SJSA1 (cell line): ENCODE data around the gene MRGPRX3. TPM values are rescaled to one million over a fixed set of nuclear protein-coding genes. Genes with fewer than 3 reads are reported as not detected.
"Not testable (repeated sequence)": the region's sequence is repeated elsewhere in the genome, so short reads cannot be mapped to it uniquely, and the experiment has no call there.

Source experiments
- DNase-seq, 2 experiments: peaks; one replicate each; pipeline ENCODE4 v3.0.0-alpha.2; 2015 to 2020; ENCODE audit warnings: low spot score in 2 of 2, low read depth in 1 of 2
- H3K27ac ChIP-seq: fragments of 250-450 bp; sonication (Bioruptor Pico); 2 replicates; pipeline ENCODE4 v1.5.1; 2020; ENCODE audit warnings: mild to moderate bottlenecking, moderate library complexity
- H3K27me3 ChIP-seq: fragments of 250-450 bp; sonication (Bioruptor Pico); replicated peaks from 2 replicates; pipeline ENCODE4 v1.5.1; 2020; ENCODE audit warnings: mild to moderate bottlenecking, moderate library complexity
- H3K36me3 ChIP-seq: fragments of 250-450 bp; sonication (Bioruptor Pico); 2 replicates; pipeline ENCODE4 v1.5.1; 2020; ENCODE audit warnings: mild to moderate bottlenecking
- H3K4me1 ChIP-seq: fragments of 250-450 bp; sonication (Bioruptor Pico); replicated peaks from 2 replicates; pipeline ENCODE4 v1.6.1; 2021; ENCODE audit warnings: mild to moderate bottlenecking
- H3K4me3 ChIP-seq: fragments of 250-450 bp; sonication (Bioruptor Pico); 2 replicates; pipeline ENCODE4 v1.5.1; 2020; ENCODE audit warnings: mild to moderate bottlenecking
- H3K9me3 ChIP-seq: fragments of 250-450 bp; sonication (Bioruptor Pico); replicated peaks from 2 replicates; pipeline ENCODE4 v1.5.1; 2020; ENCODE audit warnings: mild to moderate bottlenecking
- total RNA-seq: library from RNA; depleted of rRNA; stranded (reverse); fragments of >200 nt; shearing (Covaris generic); gene quantifications from 2 replicates; pipeline ENCODE4 v1.2.3, GENCODE V29; 2014

Gene MRGPRX3
- total RNA-seq, 1 experiment from 2014 or later, result not detected

- H3K27ac ChIP-seq, H3K27me3 ChIP-seq, H3K9me3 ChIP-seq, H3K4me1 ChIP-seq, H3K4me3 ChIP-seq, H3K36me3 ChIP-seq, DNase-seq: not testable (repeated sequence)
These were observed 11.0 kb upstream of the MRGPRX3 start for GRCh38 chr11:18121331-18121828.

GRCh38 chr11:18131115-18131514 is 1.3 kb upstream of the MRGPRX3 start:
- not testable (repeated sequence) for H3K36me3 ChIP-seq, H3K4me1 ChIP-seq, H3K27ac ChIP-seq, DNase-seq, H3K4me3 ChIP-seq, H3K9me3 ChIP-seq
- H3K27me3 ChIP-seq, result peaks cover 11% of the 10 kb centered on the region

- H3K27ac ChIP-seq, result no peak overlapping the region
- H3K4me1 ChIP-seq, result no peaks in the 10 kb centered on the region
- H3K9me3 ChIP-seq, result no peaks in the 10 kb centered on the region
- H3K36me3 ChIP-seq, result no peaks in the 10 kb centered on the region
- no peak for DNase-seq
- H3K27me3 ChIP-seq, result peaks cover 11% of the 10 kb centered on the region
- no peak overlapping the region for H3K4me3 ChIP-seq
These were observed 2.9 kb downstream of the MRGPRX3 start for GRCh38 chr11:18135308-18135707.

- Histone ChIP-seq H3K9me3 (no peaks in the 10 kb centered on the region), H3K4me3 (no peak overlapping the region), H3K27me3 (peaks cover 11% of the 10 kb centered on the region), H3K27ac (no peak overlapping the region), H3K4me1 (no peaks in the 10 kb centered on the region), H3K36me3 (no peaks in the 10 kb centered on the region)
- no peak for DNase-seq
These were observed 4.9 kb downstream of the MRGPRX3 start for GRCh38 chr11:18137186-18137800.

- no peaks in the 10 kb centered on the region for H3K36me3 ChIP-seq
- H3K27ac ChIP-seq, result no peak overlapping the region
- H3K4me1 ChIP-seq, result no peaks in the 10 kb centered on the region
- H3K9me3 ChIP-seq, result no peaks in the 10 kb centered on the region
- H3K27me3 ChIP-seq, result peaks cover 6% of the 10 kb centered on the region
- no peak for DNase-seq
- H3K4me3 ChIP-seq, result no peak overlapping the region
These were observed 7.8 kb downstream of the MRGPRX3 start for GRCh38 chr11:18140145-18140544.

GRCh38 chr11:18144243-18144642 is 11.9 kb downstream of the MRGPRX3 start:
- Histone ChIP-seq H3K36me3 (no peaks in the 10 kb centered on the region), H3K27me3 (peaks cover 18% of the 10 kb centered on the region), H3K9me3 (no peaks in the 10 kb centered on the region), H3K4me3 (no peak overlapping the region), H3K4me1 (no peaks in the 10 kb centered on the region), H3K27ac (no peak overlapping the region)
- no peak for DNase-seq

- H3K36me3 ChIP-seq, result no peaks in the 10 kb centered on the region
- no peak for DNase-seq
- no peaks in the 10 kb centered on the region for H3K4me1 ChIP-seq
- H3K4me3 ChIP-seq, result no peak overlapping the region
- H3K27ac ChIP-seq, result no peak overlapping the region
- H3K9me3 ChIP-seq, result no peaks in the 10 kb centered on the region
- peaks cover 18% of the 10 kb centered on the region for H3K27me3 ChIP-seq
These were observed 12.7 kb downstream of the MRGPRX3 start for GRCh38 chr11:18145025-18145424.

GRCh38 chr11:18145837-18146236 is 13.5 kb downstream of the MRGPRX3 start:
- H3K36me3 ChIP-seq, result no peaks in the 10 kb centered on the region
- DNase-seq, result no peak
- peaks cover 18% of the 10 kb centered on the region for H3K27me3 ChIP-seq
- no peaks in the 10 kb centered on the region for H3K4me1 ChIP-seq
- H3K9me3 ChIP-seq, result no peaks in the 10 kb centered on the region
- H3K27ac ChIP-seq, result no peak overlapping the region
- H3K4me3 ChIP-seq, result no peak overlapping the region

- Histone ChIP-seq H3K4me1 (no peaks in the 10 kb centered on the region), H3K27me3 (peaks cover 38% of the 10 kb centered on the region), H3K4me3 (no peak overlapping the region), H3K36me3 (no peaks in the 10 kb centered on the region), H3K27ac (no peak overlapping the region), H3K9me3 (0 out of 2 replicates have a peak, but pooled peaks cover 4% of the 10 kb centered on the region)
- DNase-seq, result no peak
These were observed 19.2 kb downstream of the MRGPRX3 start for GRCh38 chr11:18151581-18151980.

GRCh38 chr11:18168372-18168771 is 36.0 kb downstream of the MRGPRX3 start:
- DNase-seq, result no peak
- Histone ChIP-seq H3K4me1 (no peaks in the 10 kb centered on the region), H3K9me3 (no peaks in the 10 kb centered on the region), H3K36me3 (no peaks in the 10 kb centered on the region), H3K27ac (no peak overlapping the region), H3K27me3 (peaks cover 22% of the 10 kb centered on the region), H3K4me3 (no peak overlapping the region)

GRCh38 chr11:18171377-18172000 is 39.1 kb downstream of the MRGPRX3 start:
- H3K4me1 ChIP-seq, result no peaks in the 10 kb centered on the region
- H3K4me3 ChIP-seq, result no peak overlapping the region
- H3K27ac ChIP-seq, result no peak overlapping the region
- peak in 1 of 2 experiments; percentile 47 for DNase-seq
- H3K27me3 ChIP-seq, result peaks cover 37% of the 10 kb centered on the region
- no peaks in the 10 kb centered on the region for H3K9me3 ChIP-seq
- H3K36me3 ChIP-seq, result no peaks in the 10 kb centered on the region

- no peaks in the 10 kb centered on the region for H3K4me1 ChIP-seq
- H3K27me3 ChIP-seq, result peaks cover 37% of the 10 kb centered on the region
- H3K27ac ChIP-seq, result no peak within 1 kb of the TSS
- H3K9me3 ChIP-seq, result no peaks in the 10 kb centered on the region
- H3K4me3 ChIP-seq, result no peak within 1 kb of the TSS
- H3K36me3 ChIP-seq, result no peaks in the 10 kb centered on the region
- DNase-seq, result no peak
These were observed 40.3 kb downstream of the MRGPRX3 start, which contains the start of gene MRGPRX4 for GRCh38 chr11:18172666-18173065. Gene MRGPRX4, plus strand, starts transcription at chr11:18172837. Its CDS starts 420 bp downstream, at chr11:18173257.

- Histone ChIP-seq H3K27ac (no peak overlapping the region), H3K9me3 (no peaks in the 10 kb centered on the region), H3K4me1 (no peaks in the 10 kb centered on the region), H3K36me3 (no peaks in the 10 kb centered on the region), H3K4me3 (no peak overlapping the region), H3K27me3 (peaks cover 37% of the 10 kb centered on the region)
- no peak for DNase-seq
These were observed 41.0 kb downstream of the MRGPRX3 start for GRCh38 chr11:18173225-18173866.
